ENCODE data around the gene CFDP1.
A peak's percentile ranks its signal among the peaks of the same experiment; 100 is the strongest.

CFDP1 gene

DNA sequence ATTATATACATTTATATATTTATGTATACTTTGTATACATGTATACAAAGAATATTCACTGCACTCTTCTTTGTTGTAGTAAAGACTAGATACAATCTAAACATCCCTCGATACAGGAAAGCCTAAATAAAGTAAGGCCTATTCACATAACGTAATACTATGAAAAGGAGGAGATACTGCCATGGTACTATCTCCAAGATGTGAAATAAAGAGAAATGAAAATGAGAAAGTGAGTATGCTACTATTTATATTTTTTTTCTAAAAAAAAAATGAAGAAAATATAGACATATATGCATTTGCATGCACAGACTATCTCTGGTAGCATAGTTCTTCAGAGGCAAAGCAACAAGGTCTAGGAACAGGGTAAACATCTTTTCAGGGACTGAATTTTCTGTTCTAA is 19.4 kb downstream of the CFDP1 start:
- DNase-seq (ENCODE audit: low read depth in 1 of 2, low spot score in 1 of 2), result no peak

DNA sequence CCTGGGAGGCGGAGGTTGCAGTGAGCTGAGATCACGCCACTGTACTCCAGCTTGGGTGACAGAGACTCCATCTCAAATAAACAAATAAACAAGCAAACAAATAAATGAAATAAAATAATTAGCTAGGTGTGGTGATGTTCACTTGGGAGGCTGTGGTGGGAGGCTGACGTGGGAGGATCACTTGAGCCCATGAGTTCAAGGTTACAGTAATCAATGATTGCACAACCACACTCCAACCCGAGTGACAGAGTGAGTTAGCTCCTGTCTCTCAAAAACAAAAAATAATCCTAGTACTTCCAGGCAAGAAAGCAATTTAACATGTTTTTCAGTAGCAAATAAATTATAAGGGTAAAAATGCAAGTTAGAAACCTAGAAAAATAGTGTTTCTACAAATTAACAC is 26.4 kb downstream of the CFDP1 start:
- DNase-seq (ENCODE audit: low read depth in 1 of 2, low spot score in 1 of 2), result no peak

DNA sequence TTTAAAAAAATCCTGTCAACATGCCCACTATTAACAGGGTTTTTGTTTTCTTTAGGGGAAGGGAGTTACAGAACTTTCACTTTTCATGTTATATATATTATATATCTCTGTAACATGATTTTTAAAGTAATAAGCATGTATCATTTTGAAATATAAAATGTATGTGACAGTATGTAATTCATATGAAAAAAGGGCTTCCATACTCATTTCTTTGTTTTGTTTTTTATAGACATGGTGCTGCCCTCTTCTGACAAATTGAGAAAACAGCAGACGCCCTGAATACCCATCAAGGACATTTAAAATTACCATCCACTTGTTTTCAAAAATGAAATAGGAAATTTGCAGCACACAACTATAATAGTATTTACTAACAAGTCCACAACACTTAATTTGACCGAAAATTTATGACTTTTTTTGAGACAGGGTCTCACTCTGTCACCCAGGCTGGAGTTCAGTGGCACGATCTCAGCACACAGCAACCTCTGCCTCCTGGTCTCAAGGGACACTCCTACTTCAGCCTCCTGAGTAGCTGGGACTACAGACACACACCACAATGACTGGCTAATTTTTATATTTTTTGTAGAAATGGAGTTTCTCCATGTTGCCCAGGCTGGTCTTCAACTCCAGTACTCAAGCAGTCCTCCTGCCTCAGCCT is 30.4 kb downstream of the CFDP1 start:
- no peak for DNase-seq (ENCODE audit: low read depth in 1 of 2, low spot score in 1 of 2)

DNA sequence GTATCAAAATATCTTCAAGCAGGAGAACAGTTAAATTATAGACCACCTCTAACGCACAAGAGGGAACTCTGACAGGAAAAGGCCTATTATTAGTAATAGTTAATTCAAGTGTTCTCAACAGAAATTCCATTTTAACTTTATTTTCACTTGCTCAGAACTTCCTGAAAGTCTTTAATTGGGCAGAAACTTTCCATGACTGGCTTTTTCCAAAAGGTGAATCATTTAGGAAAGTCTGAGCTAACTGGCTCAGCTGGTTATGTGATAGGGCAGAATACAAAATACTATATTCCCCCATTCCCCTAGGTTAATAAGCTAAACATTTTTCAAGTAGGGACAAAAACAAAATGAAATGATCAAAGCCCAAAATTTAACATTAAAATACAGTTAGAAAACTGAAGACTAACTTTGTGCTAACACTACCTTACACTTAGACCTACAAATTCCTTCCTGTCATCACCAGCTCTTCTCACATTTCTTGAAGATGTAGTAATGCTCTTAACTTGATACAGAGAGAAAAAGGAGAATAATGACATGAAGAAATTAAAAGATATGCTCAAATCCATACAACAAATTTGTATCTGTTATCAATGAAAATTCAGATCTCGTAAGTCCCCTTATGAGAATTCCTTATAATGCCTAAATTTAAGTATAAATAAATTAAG is 31.0 kb downstream of the CFDP1 start:
- no peak for DNase-seq (ENCODE audit: low read depth in 1 of 2, low spot score in 1 of 2)

DNA sequence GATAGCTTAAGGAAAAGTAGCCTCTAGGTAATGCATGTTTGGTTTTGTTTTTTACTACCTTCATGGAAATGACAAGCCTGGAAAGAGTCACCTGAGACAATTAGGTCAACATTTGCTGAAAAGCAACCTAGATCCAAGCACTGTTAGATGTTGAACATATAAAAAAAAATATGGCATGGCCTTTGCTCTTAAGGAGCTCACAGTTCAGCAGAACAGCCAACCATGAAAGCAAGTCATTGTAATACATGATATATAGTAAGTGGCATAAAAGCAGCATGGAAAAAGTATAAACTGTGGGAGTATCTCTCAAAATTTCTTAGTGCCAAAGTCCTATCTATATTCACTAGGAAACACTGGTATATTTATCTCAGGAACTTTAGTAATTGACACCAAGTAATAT is 31.6 kb downstream of the CFDP1 start:
- DNase-seq (ENCODE audit: low read depth in 1 of 2, low spot score in 1 of 2), result no peak

DNA sequence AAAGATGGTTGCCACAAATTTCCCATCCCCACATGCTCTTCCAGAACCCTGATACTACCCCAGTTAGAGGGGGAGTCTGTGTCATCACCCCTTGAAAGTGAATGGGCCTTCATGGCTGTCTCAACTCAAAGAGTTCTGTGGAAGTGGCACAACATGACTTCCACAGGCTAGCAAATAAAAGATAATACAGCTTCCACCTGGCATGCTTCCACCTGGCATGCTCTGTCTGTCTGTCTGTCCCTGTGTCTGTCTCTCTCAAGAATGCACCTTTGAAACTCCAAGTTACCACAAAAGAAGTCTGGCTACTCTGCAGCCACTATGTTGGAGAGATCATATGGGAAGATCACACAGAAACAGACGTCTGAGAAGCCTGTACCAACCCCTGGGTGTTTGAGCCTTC is 35.0 kb downstream of the CFDP1 start:
- DNase-seq (ENCODE audit: low read depth in 1 of 2, low spot score in 1 of 2), result no peak

DNA sequence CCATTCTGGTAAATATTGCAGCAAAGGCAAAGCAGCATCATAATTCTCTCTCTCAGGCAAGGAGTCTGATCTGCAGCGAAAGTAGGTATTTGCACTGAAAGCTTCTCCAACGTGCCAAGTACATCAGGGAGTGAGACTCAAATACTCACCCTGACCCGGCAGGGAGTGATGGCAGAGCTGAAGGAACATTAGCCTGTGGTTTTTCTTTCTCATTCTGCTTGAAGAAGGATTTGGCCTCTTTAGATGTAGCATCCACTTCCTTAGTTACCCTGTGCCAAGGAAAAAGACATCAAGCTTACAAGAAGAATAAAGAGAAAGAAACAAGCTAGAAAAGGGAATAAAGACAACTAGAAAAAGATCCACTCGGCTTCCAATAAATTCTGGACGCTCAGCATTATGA is 38.4 kb downstream of the CFDP1 start:
- no peak for DNase-seq (ENCODE audit: low read depth in 1 of 2, low spot score in 1 of 2)

DNA sequence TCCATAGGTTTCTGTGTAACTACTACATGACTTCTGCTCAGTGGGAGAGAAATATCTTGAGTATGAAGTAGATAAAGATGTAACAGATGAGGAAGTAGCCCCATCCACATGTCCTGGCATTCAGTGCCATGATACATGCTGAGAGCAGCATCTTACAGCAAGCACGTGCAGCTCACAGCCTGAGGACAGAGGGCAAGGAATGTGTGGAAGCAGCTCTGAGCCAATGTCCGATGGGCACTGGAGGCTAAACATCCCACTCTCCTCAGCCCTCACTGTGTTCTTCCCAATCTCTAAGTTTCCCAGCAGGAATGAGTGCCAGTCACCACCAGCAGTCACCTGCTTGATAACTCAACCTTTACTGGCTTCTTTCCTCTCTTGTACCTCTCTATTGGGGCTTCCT is 40.4 kb downstream of the CFDP1 start:
- DNase-seq (ENCODE audit: low read depth in 1 of 2, low spot score in 1 of 2), result no peak

DNA sequence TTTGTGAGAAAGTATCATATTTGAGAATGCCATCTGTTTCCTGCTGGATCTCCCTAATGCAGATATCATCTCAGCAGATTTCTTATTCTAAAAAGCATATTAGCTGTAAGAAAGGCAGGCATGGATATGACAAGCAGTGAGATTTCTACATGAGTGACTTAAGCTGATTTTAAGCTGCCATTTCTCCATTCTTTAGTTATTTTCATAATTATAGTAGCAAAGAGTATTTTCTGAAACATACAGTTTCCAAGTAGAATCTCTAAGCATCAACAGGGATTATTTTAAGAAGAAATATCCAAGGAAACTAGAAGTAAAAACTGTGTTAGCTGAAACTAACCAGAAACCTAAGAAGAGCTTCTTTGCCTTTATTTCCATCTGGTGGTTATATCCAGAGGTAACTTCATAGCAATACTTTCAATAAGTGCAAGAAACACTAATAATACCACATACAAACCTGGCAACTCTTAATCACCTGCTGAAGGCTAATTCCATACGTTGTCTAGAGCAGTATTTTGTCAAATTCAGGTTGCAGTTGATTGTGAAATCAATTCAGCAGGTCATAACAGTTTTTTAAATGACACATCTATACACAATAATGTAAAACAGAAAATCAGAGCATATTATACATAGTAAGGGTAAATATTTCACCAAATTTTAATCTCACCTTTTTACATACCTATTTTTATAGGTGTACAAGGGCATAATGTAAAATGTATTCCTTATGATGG is 42.2 kb downstream of the CFDP1 start:
- no peak for DNase-seq (ENCODE audit: low read depth in 1 of 2, low spot score in 1 of 2)

DNA sequence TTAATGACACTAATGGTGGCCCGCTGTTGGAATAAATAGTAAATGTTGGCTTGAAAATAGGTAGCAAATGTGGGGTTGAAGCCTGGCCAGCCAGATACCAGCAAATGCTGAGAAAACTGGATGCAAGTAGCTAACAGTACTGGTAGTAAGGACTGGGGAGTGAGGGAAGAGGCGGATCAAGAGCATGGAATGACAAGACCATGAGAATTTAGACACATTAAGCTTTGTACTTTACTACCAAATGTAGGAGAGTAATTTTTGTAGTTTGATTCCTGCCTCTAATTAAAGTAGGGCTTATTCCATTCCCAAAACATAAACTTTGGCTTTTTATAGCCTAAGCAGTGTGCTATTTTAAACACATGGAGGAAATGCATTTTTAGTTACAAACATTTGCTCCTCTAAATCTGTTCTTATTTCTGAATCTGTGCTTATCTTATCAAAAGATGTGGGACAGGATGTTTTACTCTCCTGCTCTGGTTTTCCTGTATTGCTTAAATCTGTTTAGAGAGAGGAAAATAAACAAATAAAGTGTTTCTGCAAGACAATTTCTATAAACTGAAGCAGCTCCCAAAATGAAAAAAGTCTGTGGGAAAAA is 44.1 kb downstream of the CFDP1 start:
- no peak for DNase-seq (ENCODE audit: low read depth in 1 of 2, low spot score in 1 of 2)

DNA sequence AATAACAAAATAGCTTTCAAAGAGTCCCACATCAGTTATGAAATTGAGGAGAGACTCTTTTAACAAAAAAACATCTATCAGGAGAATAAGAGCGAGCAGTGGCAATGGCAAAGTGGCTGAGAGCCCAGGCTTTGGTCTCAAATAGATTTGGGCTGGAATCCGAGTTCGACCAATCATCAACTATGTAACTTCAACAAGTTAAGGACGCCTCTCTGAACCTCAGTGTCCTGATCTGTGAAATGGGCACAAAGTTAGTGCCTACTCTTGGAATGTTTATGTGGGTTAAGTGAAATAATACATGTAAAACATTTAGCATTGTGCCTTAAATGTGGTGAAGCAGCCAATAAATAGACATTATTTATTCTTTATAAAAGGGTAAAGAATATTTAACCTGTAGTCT is 45.4 kb downstream of the CFDP1 start:
- DNase-seq (ENCODE audit: low read depth in 1 of 2, low spot score in 1 of 2), result no peak

DNA sequence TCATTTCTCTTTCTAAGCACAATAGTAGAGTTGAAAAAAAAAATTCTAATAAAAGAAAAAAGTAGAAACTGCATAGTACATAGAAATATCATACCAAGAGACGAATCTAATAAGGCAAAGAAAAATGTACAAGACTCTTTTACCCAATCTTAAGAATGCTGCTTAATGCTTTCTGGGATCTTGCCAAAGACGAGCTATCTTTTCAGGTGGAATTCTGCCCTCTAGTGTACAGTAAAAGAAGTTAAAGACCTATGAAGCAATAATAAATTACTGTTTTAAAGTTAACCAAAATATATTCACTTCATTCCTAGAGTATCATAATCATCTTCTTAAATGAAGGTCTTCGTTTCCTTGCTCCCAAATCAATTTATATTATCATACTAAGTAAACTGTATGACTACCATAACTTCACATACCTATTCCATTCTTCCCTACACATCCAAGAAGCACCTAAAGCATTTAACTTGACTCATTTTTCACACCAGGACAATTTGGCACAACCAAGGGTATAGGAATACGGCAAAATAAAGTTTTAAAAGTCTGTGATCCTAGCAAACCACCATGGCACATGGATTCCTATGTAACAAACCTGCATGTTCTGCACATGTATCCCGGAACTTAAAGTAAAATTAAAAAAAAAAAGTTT is 47.7 kb downstream of the CFDP1 start:
- no peak for DNase-seq (ENCODE audit: low read depth in 1 of 2, low spot score in 1 of 2)

DNA sequence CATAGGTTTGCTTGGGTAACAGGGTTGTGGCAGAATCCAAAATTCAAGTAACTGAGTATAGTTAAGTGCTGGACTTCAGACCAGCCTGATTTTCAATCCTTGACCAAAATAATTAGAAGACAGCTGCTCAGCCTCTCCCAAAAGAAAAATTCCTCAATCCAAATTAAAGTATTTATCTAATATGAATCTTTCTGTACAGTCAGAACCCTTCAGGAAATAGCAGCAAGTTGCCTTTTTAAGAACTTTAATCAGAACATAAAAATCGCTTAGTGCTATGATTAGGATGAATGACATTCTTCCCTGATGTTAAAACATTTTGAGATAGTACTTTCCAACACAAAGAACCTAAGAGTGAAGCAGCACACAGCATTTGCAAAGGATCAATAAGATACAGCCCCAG is 50.2 kb downstream of the CFDP1 start:
- no peak for DNase-seq (ENCODE audit: low read depth in 1 of 2, low spot score in 1 of 2)

DNA sequence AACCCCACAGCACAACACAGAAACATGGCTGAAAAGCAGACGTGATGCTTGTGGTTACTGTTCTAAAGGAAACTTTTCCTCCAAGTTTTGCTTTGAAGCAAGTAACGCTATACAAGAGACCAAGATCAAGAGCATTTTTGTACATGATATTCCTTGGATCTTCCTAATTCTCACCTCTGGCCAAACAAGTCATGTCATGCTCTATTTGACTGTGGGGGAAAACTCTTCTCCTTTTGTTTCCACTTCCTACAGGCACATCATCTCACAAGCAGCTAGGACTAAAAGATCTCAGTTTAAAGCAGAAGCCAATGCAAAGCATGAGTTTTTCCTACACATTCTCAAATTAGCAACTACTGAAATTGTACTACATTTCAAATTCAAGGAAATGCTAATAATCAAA is 50.7 kb downstream of the CFDP1 start:
- DNase-seq (ENCODE audit: low read depth in 1 of 2, low spot score in 1 of 2), result no peak

DNA sequence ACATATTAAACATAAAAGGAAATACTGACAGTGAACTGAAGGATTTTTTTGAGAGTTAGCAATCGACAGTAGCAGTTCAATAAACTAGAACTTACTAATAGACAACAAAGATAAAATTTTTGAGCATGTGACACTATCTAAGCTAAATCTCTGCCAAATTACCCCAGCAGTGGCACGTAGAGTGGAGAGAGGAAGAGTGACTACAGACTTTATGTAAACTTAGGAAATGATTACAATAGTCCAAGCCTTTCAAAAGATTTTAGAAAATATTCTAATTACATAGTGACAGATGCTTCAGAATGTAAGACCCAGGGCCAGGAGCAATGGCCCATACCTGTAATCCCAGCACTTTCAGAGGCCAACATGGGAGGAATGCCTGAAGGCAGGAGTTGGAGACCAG is 52.4 kb downstream of the CFDP1 start:
- no peak for DNase-seq (ENCODE audit: low read depth in 1 of 2, low spot score in 1 of 2)

DNA sequence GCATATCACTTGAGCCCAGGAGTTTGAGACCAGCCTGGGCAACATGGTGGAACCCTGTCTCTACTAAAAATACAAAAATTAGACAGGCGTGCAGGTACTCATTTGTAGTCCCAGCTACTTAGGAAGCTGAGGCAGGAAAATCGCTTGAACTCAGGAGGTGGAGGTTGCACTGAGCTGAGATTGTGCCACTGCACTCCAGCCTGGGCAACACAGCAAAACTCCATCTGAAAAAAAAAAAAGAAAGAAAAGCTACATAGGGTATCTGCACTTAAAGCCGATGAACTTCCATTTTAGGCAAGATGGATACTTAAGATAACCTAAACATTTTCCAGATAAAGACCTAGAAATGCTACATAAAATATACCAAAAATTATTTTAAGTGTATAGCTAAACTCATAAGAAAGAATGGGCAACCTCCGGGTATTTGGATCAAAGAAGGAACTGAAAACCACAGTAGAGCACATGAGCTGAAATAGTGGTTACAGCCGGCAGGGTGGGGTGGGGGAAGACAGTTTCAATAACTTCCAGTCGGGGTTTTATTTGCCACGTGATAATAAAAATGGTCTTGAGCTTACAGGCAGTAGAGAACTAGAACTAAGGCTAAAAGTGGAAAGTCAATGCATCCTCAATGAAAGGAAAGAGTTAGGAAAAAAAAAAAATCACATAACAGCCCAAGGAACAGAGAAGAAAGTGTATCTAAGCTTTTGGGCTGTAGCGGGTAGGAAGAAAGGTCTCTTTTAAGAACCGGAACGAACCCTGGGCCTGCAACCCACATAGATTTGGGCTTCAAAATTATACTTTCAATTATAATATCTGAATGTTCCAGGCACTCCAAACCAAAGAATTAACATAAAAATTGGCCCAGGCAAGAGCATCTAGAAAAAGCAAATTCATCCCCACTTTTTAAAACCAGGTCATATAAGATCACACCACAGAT is 53.1 kb downstream of the CFDP1 start:
- peak in 1 of 2 donors; percentile 11 for DNase-seq (ENCODE audit: low read depth in 1 of 2, low spot score in 1 of 2)

DNA sequence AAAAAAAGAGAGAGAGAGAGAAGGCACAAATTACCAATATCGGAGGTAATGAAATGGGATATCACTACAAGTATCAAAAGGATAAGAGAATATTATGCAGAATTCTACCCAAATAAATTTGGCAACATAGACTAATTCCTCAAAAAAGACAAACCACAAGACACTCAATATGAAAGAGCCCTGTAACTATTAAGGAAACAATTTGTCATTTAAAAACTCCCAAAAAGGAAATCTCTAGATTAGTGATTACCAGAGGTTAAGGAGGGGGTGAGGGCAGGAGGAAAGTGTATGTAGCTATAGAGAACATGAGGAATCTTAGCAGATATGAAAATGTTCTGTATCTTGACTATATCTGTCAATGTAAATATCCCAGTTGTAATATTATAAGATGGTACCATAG is 54.0 kb downstream of the CFDP1 start:
- no peak for DNase-seq (ENCODE audit: low read depth in 1 of 2, low spot score in 1 of 2)

DNA sequence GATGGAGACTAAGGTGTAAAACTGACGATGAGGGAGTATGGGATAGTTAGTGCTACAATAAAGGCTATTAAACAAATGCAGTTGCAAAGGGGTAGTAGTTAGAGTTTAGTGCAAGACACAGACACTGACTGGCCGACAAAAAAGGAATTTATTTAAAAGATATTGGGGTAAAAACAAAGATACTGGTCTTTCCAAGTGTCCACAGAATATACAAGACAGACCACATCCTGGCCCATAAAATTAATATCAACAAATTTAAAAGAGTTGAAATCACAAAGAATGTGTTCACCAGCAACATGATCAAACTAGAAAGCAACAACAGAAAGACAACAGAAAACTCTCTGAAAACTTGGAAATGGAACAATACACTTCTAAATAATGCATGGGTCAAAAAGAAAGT is 54.7 kb downstream of the CFDP1 start:
- no peak for DNase-seq (ENCODE audit: low read depth in 1 of 2, low spot score in 1 of 2)

DNA sequence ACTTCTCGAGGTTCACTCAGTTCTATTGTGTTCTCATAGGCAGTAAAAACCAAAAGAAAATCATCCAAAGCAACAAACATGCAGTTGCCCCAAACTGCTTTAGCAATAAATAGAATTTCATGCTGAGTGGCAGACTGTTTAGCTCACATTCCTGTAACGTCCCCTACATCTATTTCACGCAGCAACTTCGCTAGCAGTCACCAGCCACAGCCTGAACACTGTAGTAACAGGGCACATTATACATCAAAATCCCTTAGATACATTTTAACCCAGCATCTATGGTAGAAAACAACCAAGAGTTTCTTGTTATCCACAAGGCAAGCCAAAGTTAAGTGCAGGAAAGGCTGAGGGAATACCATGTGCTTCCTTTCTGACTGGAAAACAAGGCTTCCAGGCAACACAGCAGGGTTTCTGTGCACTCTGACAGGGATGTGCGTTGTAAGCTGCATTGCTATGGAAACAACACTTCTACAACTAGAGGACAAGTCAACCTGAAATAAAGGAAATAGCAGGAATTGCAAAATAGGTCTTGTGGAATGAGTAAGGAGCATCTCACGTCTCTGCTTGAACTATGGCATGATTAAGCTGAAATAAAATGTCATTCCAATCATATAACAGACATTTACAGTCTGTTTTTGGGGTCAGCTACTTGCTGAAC is 55.4 kb downstream of the CFDP1 start:
- no peak for DNase-seq (ENCODE audit: low read depth in 1 of 2, low spot score in 1 of 2)
